ENCODE results near the gene GREB1.

DNA sequence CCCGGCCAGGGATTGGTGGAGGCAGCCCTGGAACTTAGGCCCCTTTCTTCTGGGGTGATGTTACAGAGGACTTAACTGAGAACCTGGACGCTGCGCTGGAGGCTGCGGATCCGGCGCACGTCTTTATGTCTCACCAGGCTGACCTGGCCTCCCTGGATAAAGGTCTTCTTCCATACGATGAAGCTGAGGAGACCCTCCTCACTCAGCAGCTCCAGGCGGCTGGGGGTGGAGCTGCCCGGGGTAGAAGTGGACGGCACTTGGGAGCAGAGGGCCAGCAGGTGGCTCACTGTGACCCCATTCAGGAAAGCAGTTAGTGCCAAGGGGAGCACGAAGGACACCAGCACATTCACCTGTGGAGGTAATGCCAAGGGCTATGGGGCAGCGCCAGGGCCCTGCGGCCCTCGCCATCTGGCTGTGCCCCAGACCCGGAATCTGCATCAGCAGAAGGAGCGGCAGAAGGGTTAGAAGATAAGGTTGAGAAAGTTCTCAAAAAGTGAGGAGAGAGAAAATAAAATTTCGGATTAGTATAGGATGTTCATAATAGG, 128.1 kb downstream of the GREB1 start:
- TF ChIP-seq, protein P1, sequence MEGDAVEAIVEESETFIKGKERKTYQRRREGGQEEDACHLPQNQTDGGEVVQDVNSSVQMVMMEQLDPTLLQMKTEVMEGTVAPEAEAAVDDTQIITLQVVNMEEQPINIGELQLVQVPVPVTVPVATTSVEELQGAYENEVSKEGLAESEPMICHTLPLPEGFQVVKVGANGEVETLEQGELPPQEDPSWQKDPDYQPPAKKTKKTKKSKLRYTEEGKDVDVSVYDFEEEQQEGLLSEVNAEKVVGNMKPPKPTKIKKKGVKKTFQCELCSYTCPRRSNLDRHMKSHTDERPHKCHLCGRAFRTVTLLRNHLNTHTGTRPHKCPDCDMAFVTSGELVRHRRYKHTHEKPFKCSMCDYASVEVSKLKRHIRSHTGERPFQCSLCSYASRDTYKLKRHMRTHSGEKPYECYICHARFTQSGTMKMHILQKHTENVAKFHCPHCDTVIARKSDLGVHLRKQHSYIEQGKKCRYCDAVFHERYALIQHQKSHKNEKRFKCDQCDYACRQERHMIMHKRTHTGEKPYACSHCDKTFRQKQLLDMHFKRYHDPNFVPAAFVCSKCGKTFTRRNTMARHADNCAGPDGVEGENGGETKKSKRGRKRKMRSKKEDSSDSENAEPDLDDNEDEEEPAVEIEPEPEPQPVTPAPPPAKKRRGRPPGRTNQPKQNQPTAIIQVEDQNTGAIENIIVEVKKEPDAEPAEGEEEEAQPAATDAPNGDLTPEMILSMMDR (IDR thresholded peaks at IDR 0.05): no peak
- TF ChIP-seq POLR2A (IDR thresholded peaks at IDR 0.05): no peak

Measured in tibial nerve (tissue), 3 donors.